ENCODE data around the gene GYPE.
A peak's percentile ranks its signal among the peaks of the same experiment; 100 is the strongest.
"Not testable (repeated sequence)": the region's sequence is repeated elsewhere in the genome, so short reads cannot be mapped to it uniquely, and the experiment has no call there.

GYPE gene

DNA sequence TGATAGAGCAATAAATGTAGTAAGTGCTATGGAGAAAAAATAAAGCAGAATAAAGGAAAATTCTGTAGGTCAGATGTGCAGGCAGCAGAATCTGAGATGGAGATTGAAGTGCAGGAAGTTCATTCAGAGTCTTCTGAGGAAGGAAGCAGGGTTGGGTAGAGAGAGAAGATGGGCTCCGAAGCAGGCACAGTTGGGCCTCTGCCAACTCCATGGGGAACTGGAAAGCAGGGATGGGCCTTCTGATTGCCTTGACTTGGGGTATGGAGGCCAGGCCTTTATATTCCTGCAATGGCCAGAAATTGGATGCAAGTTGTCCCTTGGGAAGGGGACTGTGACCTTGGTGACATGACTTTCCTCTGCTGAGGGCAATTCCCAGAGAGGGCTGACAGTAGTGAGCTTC, 42.6 kb downstream of the GYPE start:
- DNase-seq = not testable (repeated sequence)

DNA sequence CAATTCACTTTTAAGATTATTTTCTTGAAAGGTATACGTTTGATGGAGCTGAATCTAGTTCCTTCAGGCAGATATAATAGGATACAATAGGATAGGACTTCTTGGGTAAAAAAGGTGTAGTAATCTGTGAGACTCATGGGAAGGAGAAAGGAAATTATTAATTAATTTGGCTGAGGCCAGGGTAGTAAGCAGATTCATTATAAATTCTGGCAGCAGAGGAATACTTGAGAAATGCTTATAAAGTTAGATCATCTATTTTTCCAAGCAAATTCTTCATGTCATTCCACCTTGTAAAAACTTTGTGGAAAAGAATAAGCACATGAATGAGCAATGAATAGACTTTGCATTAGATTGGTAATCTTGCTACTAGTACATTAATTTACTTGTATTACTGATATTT, 46.9 kb downstream of the GYPE start:
- DNase-seq = no peak

DNA sequence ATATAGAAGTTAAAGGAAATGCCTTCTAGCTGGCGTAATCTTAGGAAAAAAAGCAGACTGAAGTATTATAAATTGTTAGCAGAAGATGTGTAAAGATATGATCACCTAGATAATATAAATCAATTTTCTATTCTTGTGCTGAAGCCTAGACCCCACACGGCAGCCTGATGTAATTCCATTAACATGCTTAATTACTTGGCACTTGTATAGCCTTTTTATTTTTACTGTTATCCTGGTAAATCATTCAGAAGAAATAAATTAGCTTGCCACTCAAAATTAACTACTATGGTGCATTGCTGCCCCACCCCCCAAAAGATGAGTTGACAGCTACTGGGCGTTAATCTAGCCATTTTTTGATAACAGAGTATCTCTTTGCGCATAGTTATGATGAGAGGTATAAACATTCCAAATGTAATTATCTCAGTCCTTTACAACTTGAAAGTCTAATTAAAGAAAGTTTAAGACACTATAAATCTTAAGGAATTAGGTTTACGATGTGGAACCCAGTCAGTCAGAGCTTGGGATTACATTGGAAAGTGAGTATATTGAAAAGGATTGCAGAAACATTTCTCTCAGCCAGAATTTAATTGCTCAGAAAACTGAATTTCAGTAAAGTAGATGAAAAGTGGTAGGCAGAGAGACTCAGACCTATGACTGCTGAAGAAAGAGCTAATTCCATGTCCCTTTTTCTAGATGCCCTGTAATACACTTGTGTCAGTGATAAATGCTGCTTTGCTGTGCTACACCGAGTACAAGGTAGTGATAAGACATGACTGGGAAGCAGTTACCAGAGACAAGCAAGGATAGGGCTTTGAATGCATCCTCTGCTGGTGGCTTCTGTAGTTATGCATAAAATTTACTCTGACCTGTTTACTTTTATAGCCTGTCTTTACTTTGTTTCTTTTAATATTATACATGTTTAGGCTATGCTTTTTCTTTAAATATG, 47.7 kb downstream of the GYPE start:
- DNase-seq = not testable (repeated sequence)

DNA sequence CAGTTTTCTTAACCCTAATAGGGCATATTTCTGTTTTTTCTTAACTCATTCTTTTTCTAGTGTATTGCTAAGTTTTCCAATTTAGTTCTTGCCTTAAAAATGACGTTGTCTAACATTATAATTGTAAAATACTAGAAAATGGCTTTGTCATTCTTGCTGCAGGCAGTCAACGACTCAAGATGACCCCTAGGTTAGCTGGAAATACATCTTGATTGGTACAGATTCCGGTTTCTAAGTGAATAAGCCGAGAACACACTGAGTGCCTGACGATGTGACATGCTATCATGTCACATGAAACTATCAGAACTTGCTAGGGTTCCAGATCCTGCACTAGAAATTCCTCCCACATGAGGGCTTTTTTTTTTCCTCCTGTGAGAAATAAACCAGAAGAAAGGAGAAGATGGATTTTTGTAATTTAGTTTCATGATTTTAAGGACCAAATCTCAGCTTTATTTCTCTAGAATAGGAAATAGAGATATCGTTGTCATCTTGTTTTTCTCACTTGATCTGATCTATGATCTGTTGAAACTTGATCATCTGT, 49.3 kb downstream of the GYPE start:
- not testable (repeated sequence) for DNase-seq

DNA sequence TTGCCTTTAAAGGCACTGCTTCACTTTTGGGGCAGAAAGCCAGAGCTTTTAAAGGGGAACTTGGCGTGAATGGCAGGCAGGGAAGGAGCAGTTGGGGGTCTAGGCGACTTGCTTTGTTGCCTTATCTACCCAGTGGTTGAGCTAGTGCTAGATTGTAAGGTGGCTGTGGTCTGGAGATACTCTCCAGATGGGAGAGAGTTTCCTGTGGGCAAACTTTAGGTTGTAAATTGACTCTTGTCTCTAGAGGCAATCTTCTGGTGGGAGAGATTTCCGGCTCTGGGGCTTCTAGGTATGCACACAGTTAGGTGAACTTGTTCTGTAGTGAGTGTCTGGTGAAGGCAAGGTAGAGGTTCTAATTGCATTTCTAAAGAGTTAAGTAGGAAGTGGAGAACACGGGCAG, 50.7 kb downstream of the GYPE start:
- not testable (repeated sequence) for DNase-seq

DNA sequence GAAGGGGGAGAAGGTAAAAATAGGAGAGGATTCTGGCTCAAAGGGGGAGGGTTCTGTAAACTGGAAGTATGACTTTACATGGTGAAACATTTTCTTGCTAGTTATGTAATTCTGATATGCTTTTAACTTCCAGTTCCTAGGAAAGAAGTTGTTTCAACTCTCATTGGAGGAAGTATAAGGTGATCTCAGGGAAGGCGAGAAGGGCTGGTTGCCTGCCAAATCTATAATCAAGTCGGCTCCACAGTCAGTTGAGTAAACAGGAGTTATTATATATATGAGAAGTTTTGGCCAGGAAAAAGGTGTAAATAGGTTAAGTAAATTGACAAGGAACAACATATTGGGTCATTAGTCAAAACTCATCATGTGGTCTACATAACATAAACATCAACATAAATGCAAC, 56.1 kb downstream of the GYPE start:
- DNase-seq = peak; percentile 1

DNA sequence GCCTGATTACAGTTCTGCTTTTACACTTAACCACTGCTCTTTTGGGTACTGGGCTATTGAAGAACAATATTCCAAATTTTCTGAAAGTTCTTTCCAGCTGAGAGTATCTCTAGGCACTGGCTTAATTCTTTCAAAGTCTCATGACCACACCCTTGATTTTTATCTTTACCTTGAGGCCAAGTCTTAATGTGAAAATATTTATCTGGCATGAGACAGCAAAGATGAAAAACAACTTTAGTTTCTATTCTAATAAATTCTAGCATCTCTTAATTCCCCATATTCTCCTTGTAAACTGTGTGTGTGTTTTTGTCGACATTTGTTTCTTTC, 61.9 kb downstream of the GYPE start:
- DNase-seq = not testable (repeated sequence)

DNA sequence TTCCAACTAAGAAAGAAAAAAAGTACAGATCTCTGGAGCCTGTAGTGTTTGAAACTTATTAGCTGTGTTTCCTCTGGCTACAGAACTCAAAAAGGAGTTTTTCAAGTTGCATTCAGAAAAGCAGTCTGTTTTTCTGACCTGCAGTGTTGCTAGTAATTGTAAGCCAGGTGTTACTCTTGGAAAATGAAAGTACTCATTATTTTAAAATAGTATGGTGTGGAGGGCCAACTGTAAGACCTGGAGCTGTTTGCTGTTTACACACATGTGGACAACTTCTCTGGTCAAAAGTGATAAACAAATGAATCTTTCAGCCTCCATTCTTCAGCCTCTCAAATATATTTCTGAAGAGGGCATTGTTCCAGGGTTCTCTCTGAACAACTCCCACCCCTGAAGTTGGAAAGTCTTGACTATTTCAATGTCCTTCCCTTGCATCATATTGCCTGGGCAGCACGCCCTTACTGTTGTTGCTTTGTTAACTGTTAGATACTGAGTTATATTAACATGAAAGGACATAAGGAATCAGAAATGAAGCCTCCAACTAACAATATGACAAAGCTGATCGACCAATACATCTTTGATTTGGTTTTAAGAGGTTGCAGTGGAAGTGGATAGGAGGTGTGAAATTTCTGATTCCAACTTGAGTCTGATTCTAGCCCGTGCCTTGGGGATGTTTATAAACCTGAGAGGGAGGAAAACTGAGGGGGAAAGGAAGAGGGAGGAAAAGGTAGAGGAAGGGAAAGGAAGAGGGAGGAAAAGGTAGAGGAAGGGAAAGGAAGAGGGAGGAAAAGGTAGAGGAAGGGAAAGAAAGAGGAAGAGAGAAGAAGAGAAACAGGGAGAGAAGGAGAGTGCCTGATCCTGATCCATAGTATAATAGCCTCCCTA, 62.5 kb downstream of the GYPE start:
- DNase-seq = not testable (repeated sequence)

DNA sequence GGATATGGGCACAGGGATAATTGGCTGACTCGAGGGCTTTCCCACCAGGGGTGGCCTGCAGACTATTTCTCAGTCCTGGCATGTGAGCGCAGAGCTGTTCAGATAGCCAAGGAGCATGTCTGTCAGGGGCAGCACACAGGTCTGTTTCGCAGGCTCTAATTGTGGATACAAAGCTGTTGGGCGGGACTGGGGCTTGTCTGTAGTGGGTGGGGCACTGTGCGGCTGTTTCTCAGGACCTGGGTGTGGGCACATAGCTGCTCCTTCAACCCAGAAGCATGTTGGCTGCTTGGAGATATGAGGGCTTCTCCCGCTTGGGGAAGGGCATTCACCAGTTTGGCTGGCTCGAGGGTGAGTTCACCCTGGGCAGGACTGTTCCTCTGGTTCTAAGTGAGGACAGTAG, 65.9 kb downstream of the GYPE start:
- DNase-seq = not testable (repeated sequence)

GRCh38 chr4:143834196-143834595, 71.2 kb downstream of the GYPE start:
- DNase-seq = not testable (repeated sequence)

GRCh38 chr4:143833676-143834075, 71.7 kb downstream of the GYPE start:
- DNase-seq = not testable (repeated sequence)

DNA sequence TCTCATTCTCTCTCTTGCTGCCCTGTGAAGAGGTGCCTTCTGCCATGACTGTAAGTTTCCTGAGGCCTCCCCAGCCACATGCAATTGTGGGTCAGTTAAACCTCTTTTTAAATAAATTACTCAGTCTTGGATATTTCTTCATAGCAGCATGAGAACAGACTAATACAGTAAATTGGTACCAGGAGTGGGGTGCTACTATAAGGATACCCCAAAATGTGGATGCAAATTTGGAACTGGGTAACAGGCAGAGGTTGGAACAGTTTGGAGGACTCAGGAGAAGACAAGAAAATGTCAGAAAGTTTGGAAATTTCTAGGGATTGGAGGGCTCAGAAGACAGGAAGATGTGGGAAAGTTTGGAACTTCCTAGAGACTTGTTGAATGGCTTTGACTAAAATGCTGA, 74.8 kb downstream of the GYPE start:
- DNase-seq = not testable (repeated sequence)

DNA sequence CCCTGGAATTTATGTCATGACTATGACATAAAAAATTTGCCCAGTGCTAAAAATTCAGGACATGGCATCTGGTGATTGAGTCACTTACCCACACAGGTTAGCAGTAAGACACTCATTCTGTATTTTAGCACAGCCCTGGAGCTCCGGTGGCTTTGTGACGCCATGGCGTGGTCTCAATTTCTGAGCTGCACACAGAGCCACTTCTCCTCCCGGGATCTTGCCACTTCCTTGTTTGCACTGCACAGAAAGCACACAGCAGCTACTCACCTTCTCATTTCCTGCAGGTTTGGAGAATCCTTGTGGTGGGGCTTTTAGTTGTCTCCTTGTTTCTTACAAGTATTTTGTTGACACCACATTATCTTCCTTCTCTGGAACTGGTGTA, 76.1 kb downstream of the GYPE start:
- peak; percentile 75 for DNase-seq

Measured in DMS53 (cell line).